DOHH2 (cell line): ENCODE results near the gene MTA2.

Experiments
- EZH2phosphoT487 ChIP-seq: fragments of 200-600 bp; sonication (generic); IDR thresholded peaks from 2 replicates; pipeline ENCODE4 v1.6.1; 2017; ENCODE audit warnings: borderline replicate concordance, mild to moderate bottlenecking, antibody characterized with exemption, low read length, moderate library complexity, mixed read lengths
- TF ChIP-seq, protein P1 (sequence below): fragments of 200-600 bp; sonication (generic); IDR thresholded peaks from one replicate; pipeline ENCODE4 v1.5.1; 2014; ENCODE audit warnings: antibody characterized with exemption, mild to moderate bottlenecking, low read depth, low read length; ENCODE audit not compliant: poor library complexity, severe bottlenecking

DNA sequence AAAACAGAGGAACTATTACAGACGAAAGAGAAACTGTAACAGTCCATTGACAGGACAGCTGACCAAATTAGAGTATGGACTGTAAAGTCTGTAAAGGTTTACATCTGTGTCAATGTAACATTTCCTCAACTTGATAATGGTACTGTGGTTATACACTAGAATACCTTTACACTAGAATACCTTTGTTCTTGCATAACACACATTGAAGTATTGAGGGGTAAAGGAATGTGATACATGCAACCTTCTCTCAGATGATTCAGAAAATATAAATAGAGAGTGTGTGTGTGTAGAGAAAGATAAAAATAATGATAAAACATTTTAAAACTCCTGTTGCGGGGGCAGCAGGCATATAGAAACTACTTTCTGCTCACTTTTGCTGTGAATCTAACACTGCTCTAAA, 22.4 kb downstream of the MTA2 start:
- TF ChIP-seq, protein P1, sequence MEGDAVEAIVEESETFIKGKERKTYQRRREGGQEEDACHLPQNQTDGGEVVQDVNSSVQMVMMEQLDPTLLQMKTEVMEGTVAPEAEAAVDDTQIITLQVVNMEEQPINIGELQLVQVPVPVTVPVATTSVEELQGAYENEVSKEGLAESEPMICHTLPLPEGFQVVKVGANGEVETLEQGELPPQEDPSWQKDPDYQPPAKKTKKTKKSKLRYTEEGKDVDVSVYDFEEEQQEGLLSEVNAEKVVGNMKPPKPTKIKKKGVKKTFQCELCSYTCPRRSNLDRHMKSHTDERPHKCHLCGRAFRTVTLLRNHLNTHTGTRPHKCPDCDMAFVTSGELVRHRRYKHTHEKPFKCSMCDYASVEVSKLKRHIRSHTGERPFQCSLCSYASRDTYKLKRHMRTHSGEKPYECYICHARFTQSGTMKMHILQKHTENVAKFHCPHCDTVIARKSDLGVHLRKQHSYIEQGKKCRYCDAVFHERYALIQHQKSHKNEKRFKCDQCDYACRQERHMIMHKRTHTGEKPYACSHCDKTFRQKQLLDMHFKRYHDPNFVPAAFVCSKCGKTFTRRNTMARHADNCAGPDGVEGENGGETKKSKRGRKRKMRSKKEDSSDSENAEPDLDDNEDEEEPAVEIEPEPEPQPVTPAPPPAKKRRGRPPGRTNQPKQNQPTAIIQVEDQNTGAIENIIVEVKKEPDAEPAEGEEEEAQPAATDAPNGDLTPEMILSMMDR = no peak
- TF ChIP-seq EZH2phosphoT487 = no peak
